Stimulated activated CD8-positive, alpha-beta memory T cell treated with anti-CD3 and anti-CD28 coated beads, Interleukin-4, amount 100 ng/mL, for 24 hours (primary cell): ENCODE measurements around the gene MS4A4E.
"Not testable (repeated sequence)": the region's sequence is repeated elsewhere in the genome, so short reads cannot be mapped to it uniquely, and the experiment has no call there.

Experiments used
- DNase-seq: peaks from one replicate; pipeline ENCODE4 v3.0.0-alpha.2; 2020; ENCODE audit warnings: low read depth

Gene MS4A4E

GRCh38 chr11:60221692-60222091, 21.2 kb downstream of the MS4A4E start:
- DNase-seq: no peak

- no peak for DNase-seq
Measured at GRCh38 chr11:60221181-60221580, 21.8 kb downstream of the MS4A4E start.

GRCh38 chr11:60214386-60214785, 28.6 kb downstream of the MS4A4E start:
- DNase-seq: no peak

- no peak for DNase-seq
Measured at GRCh38 chr11:60211206-60211605, 31.7 kb downstream of the MS4A4E start.

- DNase-seq: no peak
Measured at GRCh38 chr11:60209977-60210376, 33.0 kb downstream of the MS4A4E start.

- no peak for DNase-seq
Measured at GRCh38 chr11:60208951-60209350, 34.0 kb downstream of the MS4A4E start.

GRCh38 chr11:60208146-60208895, 34.6 kb downstream of the MS4A4E start:
- DNase-seq: no peak

- DNase-seq: no peak
Measured at GRCh38 chr11:60206616-60207015, 36.3 kb downstream of the MS4A4E start.

GRCh38 chr11:60204922-60205321, 38.0 kb downstream of the MS4A4E start:
- DNase-seq: no peak

GRCh38 chr11:60201334-60201733, 41.6 kb downstream of the MS4A4E start:
- not testable (repeated sequence) for DNase-seq

- no peak for DNase-seq
Measured at GRCh38 chr11:60197442-60197841, 45.5 kb downstream of the MS4A4E start.

- no peak for DNase-seq
Measured at GRCh38 chr11:60195923-60196368, 47.0 kb downstream of the MS4A4E start.

GRCh38 chr11:60194511-60194910, 48.4 kb downstream of the MS4A4E start:
- no peak for DNase-seq

GRCh38 chr11:60193687-60194433, 49.1 kb downstream of the MS4A4E start:
- DNase-seq: peak; percentile 48

GRCh38 chr11:60192564-60192963, 50.4 kb downstream of the MS4A4E start:
- DNase-seq: not testable (repeated sequence)

- not testable (repeated sequence) for DNase-seq
Measured at GRCh38 chr11:60188481-60188880, 54.5 kb downstream of the MS4A4E start.

- DNase-seq: not testable (repeated sequence)
Measured at GRCh38 chr11:60186128-60186527, 56.8 kb downstream of the MS4A4E start.

- DNase-seq: not testable (repeated sequence)
Measured at GRCh38 chr11:60185512-60185827, 57.5 kb downstream of the MS4A4E start.

- no peak for DNase-seq
Measured at GRCh38 chr11:60184824-60185511, 58.0 kb downstream of the MS4A4E start.

- no peak for DNase-seq
Measured at GRCh38 chr11:60183591-60184205, 59.2 kb downstream of the MS4A4E start.

GRCh38 chr11:60182541-60183330, 60.2 kb downstream of the MS4A4E start, which contains the start of gene MS4A6A:
Gene MS4A6A (minus strand): TSS chr11:60183083. CDS start chr11:60181727, 1,356 bp downstream.
- no peak for DNase-seq
